GM19463 (cell line): Measurements from ENCODE around the gene TRUB2.
A peak's percentile ranks its signal among the peaks of the same experiment; 100 is the strongest.
"Not testable (repeated sequence)": the region's sequence is repeated elsewhere in the genome, so short reads cannot be mapped to it uniquely, and the experiment has no call there.

ENCODE experiments used
- ATAC-seq: cut with Tn5 transposase; IDR thresholded peaks from one replicate; pipeline ENCODE4 v1.9.1; 2021; ENCODE audit warnings: mild to moderate bottlenecking, moderate library complexity; ENCODE audit not compliant: unreplicated experiment

TRUB2 gene

GRCh38 chr9:128298535-128299482, 23.4 kb downstream of the TRUB2 start:
- ATAC-seq, result no peak

- ATAC-seq, result no peak
Measured at GRCh38 chr9:128297221-128297773, 24.9 kb downstream of the TRUB2 start.

- ATAC-seq, result no peak
Measured at GRCh38 chr9:128296340-128297220, 25.7 kb downstream of the TRUB2 start.

- no peak for ATAC-seq
Measured at GRCh38 chr9:128294142-128294541, 28.1 kb downstream of the TRUB2 start.

- no peak for ATAC-seq
Measured at GRCh38 chr9:128293091-128293490, 29.2 kb downstream of the TRUB2 start.

GRCh38 chr9:128292009-128292408, 30.2 kb downstream of the TRUB2 start:
- ATAC-seq, result no peak

GRCh38 chr9:128288273-128289004, 33.8 kb downstream of the TRUB2 start:
- no peak for ATAC-seq

GRCh38 chr9:128286440-128286839, 35.8 kb downstream of the TRUB2 start:
- ATAC-seq, result no peak

GRCh38 chr9:128285033-128285784, 37.0 kb downstream of the TRUB2 start:
- no peak for ATAC-seq

GRCh38 chr9:128282500-128282899, 39.7 kb downstream of the TRUB2 start:
- ATAC-seq, result no peak

- ATAC-seq, result no peak
Measured at GRCh38 chr9:128280084-128280622, 42.1 kb downstream of the TRUB2 start.

- ATAC-seq, result not testable (repeated sequence)
Measured at GRCh38 chr9:128279088-128280073, 42.9 kb downstream of the TRUB2 start.

- no peak for ATAC-seq
Measured at GRCh38 chr9:128276574-128277270, 45.5 kb downstream of the TRUB2 start.

- peak; percentile 93 for ATAC-seq
Measured at GRCh38 chr9:128276008-128276573, 46.2 kb downstream of the TRUB2 start, which contains the start of gene SWI5. Gene SWI5 (plus strand): TSS chr9:128276276.

GRCh38 chr9:128275198-128276007, 46.8 kb downstream of the TRUB2 start, which contains the start of gene GOLGA2:
Gene GOLGA2 (minus strand): TSS chr9:128276007. CDS start chr9:128275976, 31 bp downstream.
- peak; percentile 50 for ATAC-seq

- ATAC-seq, result no peak
Measured at GRCh38 chr9:128274245-128274644, 48.0 kb downstream of the TRUB2 start.
